Stimulated activated CD8-positive, alpha-beta memory T cell treated with anti-CD3 and anti-CD28 coated beads, Interleukin-12 subunit alpha, Interleukin-12 subunit beta, amount 100 ng/mL, for 24 hours (primary cell): Measurements from ENCODE around the gene SRPK1.
A peak's percentile ranks its signal among the peaks of the same experiment; 100 is the strongest.

Experiments
- DNase-seq: peaks from one replicate; pipeline ENCODE4 v3.0.0-alpha.2; 2020; ENCODE audit errors: extremely low read depth

SRPK1 gene

DNA sequence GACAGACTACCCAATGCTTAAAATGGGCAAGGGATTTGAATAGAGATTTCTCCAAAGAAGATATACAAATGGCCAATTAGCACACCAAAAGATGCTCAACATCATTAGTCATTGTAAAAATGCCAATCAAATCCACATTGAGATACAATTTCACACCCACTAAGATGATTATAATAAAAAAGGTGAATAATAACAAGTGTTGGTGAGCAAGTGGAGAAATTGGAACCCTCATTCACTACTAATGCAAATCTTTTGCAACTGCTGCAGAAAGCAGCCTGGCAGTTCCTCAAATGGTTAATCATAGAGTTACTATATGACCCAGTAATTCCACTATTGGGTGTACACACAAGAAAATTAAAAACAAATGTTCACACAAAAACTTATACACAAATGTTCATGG is 103.4 kb downstream of the SRPK1 start:
- no peak for DNase-seq

DNA sequence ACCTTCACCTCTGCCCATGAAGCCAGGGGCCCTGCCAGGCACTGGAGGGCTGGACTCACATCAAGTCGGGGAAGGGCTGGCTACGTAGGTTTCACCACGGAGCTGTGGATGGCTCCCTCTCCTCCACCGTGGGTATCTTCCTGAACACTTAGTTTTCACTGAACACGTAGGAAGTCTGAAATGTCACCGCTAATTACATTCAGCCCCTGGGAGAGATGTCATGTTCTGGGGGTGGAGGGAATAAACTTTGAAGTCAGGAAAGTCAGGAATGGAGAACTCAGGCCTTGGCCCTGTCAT is 109.3 kb downstream of the SRPK1 start:
- DNase-seq, result no peak

DNA sequence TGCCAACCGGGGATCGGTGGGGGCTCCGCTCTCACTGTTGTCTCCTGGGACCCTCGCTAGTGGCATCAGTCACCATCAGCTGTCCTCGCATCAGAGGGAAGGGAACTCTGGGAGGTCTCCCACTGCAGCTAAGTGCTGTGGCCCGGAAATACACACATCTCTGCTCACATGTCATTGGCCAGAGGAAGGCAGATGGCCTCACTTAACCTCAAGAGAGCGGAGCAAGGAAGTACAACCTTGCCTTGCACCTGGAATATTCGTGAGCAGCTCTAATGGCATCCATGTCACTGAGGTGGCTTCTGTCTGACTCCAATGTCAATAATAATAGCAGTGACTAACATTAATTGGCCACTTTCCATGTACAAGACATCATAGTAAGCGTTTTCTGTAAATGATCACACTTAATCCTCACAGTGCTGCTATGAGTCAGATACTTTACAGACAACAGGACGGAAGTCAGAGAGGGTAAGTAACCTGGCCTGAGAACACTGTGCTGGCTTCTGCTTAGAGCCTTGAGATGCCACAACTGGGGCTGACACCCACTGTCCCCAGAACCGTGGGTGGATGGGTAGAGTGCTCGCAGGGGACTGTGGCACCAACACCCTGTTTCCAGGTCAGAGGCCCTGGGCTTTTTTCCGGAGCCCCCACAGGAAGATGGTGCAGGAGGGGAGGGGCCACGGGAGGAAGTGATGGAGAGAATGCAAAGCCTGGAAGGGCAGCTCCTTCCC is 109.8 kb downstream of the SRPK1 start:
- no peak for DNase-seq

DNA sequence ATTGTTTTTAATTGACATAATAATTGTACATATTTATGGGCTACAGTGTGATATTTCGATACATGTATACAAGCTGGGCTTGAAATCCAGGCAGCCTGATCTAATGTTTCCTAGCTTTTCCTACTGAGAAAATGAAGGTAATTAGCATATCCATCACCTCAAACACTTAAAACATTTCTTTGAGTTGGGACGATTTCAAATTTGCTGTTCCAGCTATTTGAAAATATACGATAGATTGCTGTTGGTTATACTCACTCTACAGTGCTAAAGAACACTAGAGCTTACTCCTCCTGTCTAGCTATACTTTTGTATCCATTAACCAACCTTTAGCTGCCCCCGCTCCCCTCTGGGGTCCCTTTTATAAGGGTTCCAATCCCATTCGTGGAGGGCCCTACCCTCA is 111.1 kb downstream of the SRPK1 start:
- no peak for DNase-seq

DNA sequence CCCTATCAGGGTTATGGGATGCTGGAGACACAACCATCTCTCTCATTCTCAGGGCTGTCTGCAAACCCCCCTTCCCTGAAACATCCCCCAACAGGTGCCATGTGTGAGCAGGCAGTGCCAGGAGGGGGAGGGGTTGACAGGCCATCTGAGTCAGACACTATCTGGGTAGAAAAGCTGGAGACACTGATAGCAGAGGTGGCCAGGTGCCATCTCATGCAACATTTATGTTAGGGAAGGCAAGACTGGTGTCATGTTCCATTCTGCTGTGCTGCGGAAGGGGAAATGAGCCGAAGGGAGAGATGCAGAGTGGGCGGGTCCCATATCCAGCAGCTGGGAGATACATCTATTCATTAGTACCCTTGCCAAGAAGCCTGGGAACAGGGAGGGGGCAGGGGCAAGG is 112.2 kb downstream of the SRPK1 start:
- DNase-seq, result no peak

DNA sequence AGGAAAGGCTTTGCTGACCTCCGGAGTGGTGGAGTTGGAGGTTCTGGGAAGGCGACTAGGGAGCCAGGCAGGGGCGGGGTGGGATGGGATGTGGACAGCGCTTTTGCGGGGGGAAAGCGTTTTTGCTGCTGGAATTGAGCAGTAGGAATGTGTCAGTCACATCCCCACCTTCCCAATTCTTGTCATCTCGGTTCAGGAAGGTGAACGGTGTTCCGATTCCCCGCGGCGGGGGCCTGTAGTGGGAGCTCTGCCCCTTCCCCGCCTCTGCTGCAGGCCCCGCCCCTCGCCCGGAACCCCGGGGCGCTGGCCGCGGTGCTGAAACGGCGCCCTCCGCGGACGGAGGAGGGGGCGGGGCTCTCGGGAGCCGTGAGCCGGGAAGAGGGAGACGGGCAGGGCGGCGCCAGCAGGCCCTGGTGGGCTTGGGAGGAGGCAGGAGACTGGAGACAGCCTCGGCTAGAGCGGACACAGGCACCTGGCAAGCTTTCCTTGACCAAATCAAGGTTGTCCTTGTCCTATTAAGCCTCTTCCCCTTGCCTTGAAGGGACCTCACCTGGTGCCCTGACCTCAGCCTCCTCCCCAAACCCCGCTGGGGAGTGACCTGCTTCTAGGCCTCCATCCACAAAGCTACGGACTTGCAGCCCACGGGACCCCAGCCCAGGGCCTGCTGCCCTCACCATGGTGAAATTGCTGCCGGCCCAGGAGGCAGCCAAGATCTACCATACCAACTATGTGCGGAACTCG is 115.7 kb downstream of the SRPK1 start, which contains the start of gene LHFPL5:
TSS of gene LHFPL5 (plus strand) at position 357 of the 741 bp plus-strand sequence. CDS start at position 676, 319 bp downstream.
- peak; percentile 9 for DNase-seq

DNA sequence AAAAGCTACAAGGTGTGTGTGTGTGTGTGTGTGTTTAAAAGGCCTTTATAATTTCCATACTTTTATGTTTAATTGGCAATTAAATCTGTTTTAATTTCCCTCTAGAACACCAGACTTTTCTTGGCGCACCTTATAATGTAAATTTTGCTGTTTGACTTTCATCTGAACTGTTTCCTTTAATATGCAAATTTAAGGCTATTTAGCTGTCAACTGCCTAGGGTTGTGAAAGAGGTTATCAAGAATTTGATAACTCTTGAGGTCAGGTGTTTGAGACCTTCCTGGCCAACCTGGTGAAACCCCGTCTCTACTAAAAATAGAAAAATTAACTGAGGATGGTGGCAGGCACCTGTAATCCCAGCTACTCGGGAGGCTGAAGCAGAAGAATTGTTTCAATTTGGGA is 119.8 kb downstream of the SRPK1 start:
- no peak for DNase-seq

DNA sequence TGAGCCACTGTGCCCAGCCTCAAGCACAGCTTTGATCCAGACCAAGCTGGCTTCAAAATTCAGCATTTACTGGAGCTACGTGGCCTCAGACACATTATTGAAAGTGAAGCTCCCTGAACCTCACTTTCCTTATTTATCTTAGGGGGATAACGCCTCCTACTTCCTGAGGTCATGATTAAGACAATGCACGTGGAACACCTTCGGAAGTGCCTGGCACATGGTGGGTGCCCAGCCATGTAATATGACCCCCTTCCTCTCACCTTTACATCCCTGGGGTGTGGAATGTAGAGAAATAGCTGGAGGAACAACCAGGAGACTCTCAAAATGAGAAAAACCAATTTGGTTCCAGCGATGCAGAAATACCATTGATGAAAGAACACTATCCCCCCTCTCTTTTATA is 122.2 kb downstream of the SRPK1 start:
- no peak for DNase-seq

DNA sequence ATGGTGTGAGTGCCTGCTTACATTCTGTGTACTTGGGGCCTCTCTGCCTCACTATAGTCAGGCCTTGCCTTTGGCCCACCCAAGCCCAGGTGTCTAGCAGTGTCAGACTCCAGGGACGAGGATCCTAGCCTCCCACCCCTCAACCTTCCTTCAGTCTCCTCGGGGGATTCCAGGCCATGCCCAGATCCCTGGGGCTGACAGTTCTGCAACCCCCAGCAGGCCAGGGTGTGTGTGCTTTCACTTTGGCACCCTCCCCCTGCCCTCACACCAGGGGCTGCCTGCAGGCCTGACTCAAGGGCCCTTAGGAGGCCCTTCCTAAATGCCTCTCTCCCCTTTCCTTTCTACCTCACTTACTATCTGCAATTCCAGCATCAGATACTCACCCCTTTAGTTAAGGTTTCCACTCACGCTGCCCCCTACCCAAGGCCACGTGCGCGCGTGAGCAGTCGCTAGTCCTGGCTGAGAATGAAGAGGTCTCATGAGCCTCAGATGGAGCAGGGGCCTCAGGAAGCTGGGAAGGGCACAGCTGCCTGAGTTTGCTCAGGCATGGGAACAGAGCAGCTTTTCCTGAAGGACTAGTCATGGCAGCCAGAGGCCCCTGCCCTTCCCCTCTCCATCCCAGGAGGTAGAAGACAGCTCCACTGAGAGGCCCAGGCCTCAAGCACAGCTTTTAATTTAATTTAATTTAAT is 122.9 kb downstream of the SRPK1 start:
- DNase-seq, result no peak

DNA sequence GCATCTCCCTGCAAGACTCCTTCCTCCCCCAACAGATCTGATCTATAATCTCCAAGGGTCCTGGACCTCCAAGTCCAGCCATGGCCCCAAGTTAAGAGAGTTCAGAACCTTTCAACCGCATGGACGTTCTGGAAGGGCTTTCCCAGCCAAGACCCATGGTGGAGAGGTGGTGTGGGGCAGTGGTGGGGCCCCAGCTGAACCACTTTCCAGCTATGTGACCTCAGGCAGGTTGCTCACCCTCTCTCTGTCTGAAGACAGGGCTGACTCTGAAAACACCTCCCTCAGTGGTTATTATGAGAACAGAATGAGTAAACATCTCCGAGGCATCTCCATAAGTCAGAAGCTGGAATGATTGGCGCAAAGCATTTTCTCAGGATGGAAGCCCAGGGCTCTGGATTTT is 124.7 kb downstream of the SRPK1 start:
- DNase-seq, result no peak

DNA sequence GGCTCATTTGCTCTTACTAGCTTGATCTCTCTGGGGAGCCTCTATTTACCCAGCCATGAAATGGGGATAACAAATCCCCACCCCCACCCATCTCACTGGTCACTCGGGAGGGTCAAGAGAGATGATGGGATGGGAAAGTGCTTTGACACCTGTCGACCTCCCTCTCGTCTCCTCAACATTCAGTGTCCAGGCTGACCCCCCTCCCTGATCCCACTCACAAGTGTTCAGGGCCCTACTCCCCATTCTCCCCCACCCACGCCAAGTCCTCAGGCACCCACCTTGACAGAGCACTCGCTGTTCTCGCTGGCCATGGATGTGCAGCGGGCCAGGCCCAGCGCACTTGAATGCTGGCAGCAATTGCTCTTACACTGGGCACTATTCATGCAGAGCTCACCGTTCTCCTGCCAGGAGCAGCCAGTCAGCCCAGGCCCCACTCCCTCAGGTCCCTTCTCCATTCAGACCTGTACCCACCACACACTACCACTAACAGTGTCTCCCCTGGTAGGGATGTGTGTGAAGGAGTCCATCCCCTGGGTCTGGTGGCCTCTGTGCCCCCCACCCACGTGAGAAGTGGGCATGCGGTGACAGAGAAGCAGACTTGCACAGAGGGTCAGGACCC is 125.3 kb downstream of the SRPK1 start:
- DNase-seq, result no peak

DNA sequence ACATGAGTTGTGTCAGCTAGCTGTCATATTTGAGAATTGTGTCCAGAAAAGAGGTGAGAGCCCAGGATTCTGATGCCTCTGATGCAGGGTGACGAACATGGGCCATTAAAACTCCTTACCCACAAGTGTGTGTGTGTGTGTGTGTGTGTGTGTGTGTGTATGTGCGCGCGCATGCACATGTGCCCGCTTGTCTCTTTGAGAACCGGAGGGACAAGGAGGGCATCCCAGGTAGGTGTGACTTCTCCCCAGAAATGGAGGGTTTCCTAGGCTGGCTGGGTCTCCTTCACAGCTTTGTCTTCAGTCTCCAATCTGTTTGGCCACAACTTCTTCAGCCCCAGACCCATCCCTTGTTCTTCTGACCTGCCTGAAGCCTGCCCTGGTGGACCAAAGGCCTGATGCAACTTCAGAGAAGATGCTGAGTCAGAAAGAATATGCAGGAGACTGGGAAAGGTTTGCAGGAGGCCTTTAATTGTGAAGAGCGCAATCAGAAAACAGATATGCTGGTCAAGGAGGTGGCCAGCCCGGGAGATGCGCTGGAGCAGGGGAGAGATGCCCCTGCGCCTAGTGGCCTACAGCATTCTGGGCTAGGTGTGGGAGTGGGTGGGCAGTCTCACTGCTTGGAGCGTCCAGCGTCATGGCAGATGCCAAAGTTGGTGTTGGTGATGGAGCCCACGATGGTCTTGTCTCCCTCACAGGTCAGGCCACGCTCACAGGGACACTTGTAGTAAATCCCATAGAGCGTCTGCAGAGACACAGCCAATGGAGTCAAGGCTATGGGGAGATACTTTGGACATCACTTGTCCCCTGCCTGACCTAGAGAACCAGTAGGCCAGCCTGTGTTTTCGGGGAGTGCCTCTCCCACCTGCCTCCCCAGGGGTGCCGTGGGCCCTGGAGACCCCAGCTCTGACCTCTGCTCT is 126.1 kb downstream of the SRPK1 start:
- no peak for DNase-seq

DNA sequence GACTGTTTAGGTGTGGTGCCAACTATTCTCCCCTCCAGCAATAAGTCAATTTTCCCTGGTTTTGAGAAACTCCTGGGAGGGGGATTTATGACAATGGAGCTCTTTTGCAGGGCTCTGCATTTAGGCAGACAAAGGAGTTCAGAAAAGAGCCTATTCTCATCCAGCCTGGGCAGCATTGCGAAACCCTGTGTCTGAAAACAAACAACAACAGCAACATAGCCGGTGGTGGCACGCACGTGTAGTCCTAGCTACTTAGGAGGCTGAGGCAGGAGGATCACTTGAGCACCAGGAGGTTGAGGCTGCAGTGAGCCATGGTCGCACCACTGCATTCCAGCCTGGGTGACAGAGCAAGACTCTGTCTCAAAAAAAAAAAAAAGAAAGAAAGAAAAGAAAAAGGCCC is 130.2 kb downstream of the SRPK1 start:
- no peak for DNase-seq

DNA sequence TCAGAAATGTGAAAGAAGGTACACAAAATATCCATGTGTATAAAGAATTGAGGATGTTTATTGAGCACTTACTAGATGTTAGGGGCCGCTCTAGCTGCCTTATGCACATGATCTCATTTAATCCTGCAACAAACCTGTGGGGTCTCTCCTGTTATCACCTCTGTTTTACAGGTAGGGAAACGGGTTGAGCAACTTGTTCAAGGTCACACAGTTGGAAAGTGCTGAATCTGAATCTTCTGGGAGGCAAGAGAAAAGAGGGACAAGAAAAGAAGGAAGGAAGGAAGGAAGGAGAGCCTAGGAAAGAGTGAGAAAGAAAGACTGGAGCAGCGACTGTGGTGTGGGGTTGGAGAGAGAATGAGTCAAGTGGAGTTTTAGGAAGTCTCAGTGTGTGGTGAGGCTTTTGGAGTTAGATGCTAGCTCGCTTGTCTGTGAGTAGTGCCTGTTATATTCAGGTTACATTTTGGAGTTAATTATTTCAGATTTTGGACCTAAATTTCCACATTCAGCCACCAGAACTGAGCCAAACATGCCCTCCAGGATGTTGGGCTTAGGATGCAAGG is 132.4 kb downstream of the SRPK1 start:
- DNase-seq, result no peak

DNA sequence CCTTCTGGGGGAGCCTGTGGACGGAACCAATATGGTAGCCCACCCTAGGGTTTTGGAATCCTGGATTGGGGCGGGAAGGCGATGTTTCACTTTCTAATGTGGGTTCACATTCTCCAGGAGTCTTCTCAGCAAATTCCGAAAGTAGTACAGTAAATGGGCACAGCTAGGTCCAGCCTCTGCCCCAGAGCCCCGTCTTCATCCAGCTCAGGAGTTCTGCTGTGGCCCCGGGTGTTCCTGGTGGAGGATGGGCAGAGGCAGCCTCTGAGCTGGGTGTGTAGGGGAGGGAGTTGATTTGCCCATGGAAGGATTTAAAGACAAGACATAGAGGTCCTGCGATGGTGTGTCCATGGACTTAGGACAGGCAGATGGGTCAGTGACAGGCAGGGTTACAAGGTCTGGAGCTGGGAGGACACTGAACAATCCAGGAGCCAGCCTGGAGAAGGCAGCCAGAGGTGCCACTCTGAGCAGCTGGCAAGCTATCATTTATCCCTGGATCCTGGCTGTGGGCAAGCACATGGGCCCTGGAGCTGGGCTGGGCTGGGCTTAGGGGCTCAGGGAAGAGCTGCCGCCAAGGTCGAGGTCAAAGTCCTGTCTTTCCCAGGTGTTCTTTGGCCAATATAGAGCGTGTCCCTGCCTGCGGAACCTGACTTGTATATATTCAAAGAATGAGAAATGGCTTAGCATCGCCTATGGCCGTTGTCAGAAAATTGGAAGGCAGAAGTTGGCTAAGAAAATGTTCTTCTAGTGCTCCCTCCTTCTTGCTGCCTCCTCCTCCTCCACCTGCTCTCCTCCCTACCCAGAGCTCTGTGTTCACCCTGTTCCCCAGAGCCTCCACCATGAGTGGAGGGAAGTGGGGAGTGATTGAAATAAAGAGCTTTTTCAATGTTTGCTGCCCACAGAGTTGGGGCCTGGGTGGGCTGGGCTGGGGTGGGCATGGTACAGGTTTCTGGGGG is 133.4 kb downstream of the SRPK1 start:
- DNase-seq, result no peak

DNA sequence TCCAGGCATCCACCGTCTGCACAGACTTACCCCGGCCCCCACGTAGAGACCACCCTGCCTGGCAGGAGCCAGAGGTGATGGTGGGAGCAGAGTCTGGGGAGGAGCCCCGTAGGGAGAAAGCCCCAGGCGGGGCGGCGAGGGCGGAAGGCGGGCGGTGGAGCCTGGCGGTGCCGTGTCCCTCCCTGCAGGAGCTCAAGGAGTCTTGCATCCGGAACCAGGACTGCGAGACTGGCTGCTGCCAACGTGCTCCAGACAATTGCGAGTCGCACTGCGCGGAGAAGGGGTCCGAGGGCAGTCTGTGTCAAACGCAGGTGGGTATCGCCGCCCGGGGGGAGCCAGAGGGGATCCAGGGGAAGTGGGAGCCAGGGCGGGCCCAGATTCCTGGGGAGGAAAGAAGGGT is 134.1 kb downstream of the SRPK1 start:
- no peak for DNase-seq

DNA sequence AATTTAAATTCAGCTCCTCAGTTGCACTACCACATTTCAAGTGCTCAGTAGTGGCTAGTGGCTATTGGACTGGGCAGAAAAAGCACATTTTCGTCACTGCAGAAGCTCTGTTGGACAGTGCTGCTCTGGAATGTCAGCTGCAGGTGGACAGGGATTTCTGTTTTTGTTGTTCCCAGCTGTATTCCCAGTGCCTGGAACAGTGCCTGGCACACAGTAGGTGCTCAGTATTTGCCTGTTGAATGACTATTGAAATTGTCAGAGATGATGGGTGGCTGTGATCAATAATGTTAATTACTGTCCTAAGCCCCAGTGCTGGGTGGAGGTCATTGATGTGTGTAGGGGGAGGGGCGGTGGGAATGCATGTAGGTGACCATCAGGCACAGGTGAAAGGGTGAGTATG is 134.6 kb downstream of the SRPK1 start:
- no peak for DNase-seq

DNA sequence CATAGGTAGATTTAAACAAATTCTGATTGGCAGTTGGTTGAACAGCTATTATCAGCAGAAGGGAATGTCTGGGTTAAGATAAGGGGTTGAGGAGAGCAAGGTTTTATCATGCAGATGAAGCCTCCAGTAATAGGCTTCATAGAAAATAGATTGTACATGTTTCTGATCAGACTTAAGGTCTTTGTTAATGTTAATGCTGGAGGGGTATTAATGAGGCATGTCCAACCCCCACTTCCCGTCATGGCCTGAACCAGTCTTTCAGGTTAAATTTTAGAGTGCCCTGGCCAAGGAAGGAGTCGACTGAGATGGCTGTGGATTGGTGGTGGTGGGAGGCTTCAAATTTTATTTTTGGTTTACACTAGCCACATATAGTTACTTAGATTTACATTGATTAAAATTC is 136.7 kb downstream of the SRPK1 start:
- DNase-seq, result no peak
